Uterus (tissue), 4 donors: ENCODE measurements around the gene SIGLEC10. TPM values are rescaled to one million over a fixed set of nuclear protein-coding genes. Genes with fewer than 3 reads are reported as not detected.
"Not testable (repeated sequence)": the region's sequence is repeated elsewhere in the genome, so short reads cannot be mapped to it uniquely, and the experiment has no call there.

Experiments used
- DNase-seq, 2 donors: peaks; one replicate each; pipeline ENCODE4 v3.0.0-alpha.2; 2019 to 2020
- H3K27ac ChIP-seq, 2 donors: fragments of 200-600 bp; sonication (generic); 1 replicate in 1 of 2; 2 replicates in 1 of 2; pipeline ENCODE4 v1.5.1; 2016 to 2018
- H3K27me3 ChIP-seq, 2 donors: fragments of 200-600 bp; sonication (generic); one replicate each; pipeline ENCODE4 v1.5.1; 2018 to 2019; ENCODE audit warnings: control low read depth in 1 of 2
- H3K36me3 ChIP-seq, 2 donors: fragments of 200-600 bp; sonication (generic); one replicate each; pipeline ENCODE4 v1.5.1; 2019; ENCODE audit warnings: control low read depth in 1 of 2
- H3K4me1 ChIP-seq, 2 donors: fragments of 200-600 bp; sonication (generic); one replicate each; pipeline ENCODE4 v1.5.1; 2018 to 2019; ENCODE audit warnings: control low read depth in 1 of 2
- H3K4me3 ChIP-seq, 2 donors: fragments of 200-600 bp; sonication (generic); 1 replicate in 1 of 2; 2 replicates in 1 of 2; pipeline ENCODE4 v1.5.1; 2018 to 2019; ENCODE audit warnings: mild to moderate bottlenecking in 1 of 2
- H3K9me3 ChIP-seq, 2 donors: fragments of 200-600 bp; sonication (generic); one replicate each; pipeline ENCODE4 v1.5.1; 2019; ENCODE audit warnings: control low read depth in 1 of 2
- POLR2A ChIP-seq, 2 donors: fragments of 450-650 bp; IDR thresholded peaks; one replicate each; pipeline ENCODE4 v1.6.1; 2016; ENCODE audit warnings: antibody characterized with exemption in 2 of 2, mild to moderate bottlenecking in 1 of 2, moderate library complexity in 1 of 2
- intact Hi-C: fragments of 100-400 bp; cut with DNase I; formaldehyde crosslinking; loops from one replicate; pipeline ENCODE4 v1.15.1; 2023; ENCODE audit warnings: low total_unique reads
- total RNA-seq, 4 donors: library from RNA; depleted of rRNA in 3 of 4; stranded (reverse); fragments of >200 nt in 3 of 4; gene quantifications; one replicate each; pipeline versions ENCODE4 v1.1.0 to v1.2.4, GENCODE V29; 2014 to 2023
- TF ChIP-seq, protein P1 (sequence below), 4 experiments: fragments of 200-600 bp in 2 of 4; fragments of 450-650 bp in 2 of 4; sonication (generic) in 2 of 4; IDR thresholded peaks; one replicate each; pipeline ENCODE4 v1.5.1; 2016 to 2019; ENCODE audit warnings: antibody characterized with exemption in 4 of 4, mild to moderate bottlenecking in 2 of 4, moderate library complexity in 1 of 4
- donor health status: DM: yes; HTN: yes; CAD: no.

The SIGLEC10 gene, protein sequence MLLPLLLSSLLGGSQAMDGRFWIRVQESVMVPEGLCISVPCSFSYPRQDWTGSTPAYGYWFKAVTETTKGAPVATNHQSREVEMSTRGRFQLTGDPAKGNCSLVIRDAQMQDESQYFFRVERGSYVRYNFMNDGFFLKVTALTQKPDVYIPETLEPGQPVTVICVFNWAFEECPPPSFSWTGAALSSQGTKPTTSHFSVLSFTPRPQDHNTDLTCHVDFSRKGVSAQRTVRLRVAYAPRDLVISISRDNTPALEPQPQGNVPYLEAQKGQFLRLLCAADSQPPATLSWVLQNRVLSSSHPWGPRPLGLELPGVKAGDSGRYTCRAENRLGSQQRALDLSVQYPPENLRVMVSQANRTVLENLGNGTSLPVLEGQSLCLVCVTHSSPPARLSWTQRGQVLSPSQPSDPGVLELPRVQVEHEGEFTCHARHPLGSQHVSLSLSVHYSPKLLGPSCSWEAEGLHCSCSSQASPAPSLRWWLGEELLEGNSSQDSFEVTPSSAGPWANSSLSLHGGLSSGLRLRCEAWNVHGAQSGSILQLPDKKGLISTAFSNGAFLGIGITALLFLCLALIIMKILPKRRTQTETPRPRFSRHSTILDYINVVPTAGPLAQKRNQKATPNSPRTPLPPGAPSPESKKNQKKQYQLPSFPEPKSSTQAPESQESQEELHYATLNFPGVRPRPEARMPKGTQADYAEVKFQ
- 10 to 100 TPM in 1 of 4 donors, 1 to 10 TPM in 1, under 1 TPM in 2; 0.26 to 11.2 (median 1.1) TPM for total RNA-seq

DNA sequence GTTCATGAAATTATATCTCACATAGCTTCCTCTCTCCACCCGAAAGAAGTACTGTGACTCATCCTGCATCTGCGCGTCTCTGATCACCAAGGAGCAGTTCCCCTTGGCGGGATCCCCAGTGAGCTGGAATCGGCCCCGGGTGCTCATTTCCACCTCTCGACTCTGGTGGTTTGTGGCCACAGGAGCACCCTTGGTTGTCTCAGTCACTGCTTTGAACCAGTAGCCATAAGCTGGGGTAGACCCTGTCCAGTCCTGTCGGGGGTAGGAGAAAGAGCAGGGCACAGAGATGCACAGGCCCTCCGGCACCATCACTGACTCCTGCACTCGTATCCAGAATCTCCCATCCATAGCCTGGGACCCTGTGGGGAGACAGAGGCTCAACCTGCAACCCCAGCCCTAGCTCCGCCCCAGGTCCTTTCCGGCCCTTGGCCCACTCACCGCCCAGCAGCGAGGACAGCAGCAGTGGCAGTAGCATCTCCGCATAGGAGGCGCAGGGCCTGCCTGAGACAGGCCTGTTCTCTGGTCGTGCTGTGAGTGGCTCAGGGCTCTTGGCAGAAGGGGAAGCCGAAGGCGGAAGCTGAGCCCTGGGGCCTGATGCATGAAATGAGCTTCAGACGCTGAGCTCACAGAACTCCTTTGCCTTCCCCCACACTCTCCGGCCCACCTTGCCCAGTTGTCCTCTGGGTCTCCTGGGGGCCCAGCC, at the start of gene SIGLEC10:
TSS of gene SIGLEC10 (minus strand) at position 536 of the 703 bp plus-strand sequence. CDS start at position 475, 61 bp downstream.
- intact Hi-C loops, result no loop called here
- Histone ChIP-seq H3K4me3 (no peak within 1 kb of the TSS), H3K36me3 (no peaks in the 10 kb centered on the region), H3K27me3 (no peaks in the 10 kb centered on the region), H3K9me3 (no peaks in the 10 kb centered on the region), H3K27ac (no peak within 1 kb of the TSS), H3K4me1 (no peaks in the 10 kb centered on the region)
- no peak for DNase-seq
- TF ChIP-seq, protein P1, sequence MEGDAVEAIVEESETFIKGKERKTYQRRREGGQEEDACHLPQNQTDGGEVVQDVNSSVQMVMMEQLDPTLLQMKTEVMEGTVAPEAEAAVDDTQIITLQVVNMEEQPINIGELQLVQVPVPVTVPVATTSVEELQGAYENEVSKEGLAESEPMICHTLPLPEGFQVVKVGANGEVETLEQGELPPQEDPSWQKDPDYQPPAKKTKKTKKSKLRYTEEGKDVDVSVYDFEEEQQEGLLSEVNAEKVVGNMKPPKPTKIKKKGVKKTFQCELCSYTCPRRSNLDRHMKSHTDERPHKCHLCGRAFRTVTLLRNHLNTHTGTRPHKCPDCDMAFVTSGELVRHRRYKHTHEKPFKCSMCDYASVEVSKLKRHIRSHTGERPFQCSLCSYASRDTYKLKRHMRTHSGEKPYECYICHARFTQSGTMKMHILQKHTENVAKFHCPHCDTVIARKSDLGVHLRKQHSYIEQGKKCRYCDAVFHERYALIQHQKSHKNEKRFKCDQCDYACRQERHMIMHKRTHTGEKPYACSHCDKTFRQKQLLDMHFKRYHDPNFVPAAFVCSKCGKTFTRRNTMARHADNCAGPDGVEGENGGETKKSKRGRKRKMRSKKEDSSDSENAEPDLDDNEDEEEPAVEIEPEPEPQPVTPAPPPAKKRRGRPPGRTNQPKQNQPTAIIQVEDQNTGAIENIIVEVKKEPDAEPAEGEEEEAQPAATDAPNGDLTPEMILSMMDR (IDR thresholded peaks at IDR 0.05), result no peak
- TF ChIP-seq POLR2A (IDR thresholded peaks at IDR 0.05), result no peak

DNA sequence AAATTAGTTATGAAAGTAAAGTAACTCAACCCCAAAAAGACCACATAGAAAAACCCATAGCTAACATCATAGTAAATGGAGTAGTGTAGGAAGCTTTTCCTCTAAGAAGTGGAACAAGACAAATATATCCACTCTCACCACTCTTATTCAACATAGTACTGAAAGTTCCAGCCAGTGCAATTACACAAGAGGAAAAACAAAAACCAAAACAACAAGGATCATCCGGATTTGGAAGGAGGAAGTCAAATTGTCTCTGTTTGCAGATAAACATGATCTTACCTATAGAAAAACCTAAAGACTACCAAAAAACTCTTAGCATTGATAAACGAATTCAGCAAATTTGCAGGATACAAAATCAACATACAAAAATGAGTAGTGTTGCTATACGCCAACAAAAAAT, 49.3 kb upstream of the SIGLEC10 start:
- DNase-seq, result no peak
- H3K27ac ChIP-seq, result no peak overlapping the region
- no peak overlapping the region for H3K4me3 ChIP-seq
- TF ChIP-seq, protein P1 (IDR thresholded peaks at IDR 0.05), result no peak
- no peaks in the 10 kb centered on the region for H3K9me3 ChIP-seq
- no peaks in the 10 kb centered on the region for H3K4me1 ChIP-seq
- no peaks in the 10 kb centered on the region for H3K27me3 ChIP-seq
- no peaks in the 10 kb centered on the region for H3K36me3 ChIP-seq
- intact Hi-C loops, result no loop called here

DNA sequence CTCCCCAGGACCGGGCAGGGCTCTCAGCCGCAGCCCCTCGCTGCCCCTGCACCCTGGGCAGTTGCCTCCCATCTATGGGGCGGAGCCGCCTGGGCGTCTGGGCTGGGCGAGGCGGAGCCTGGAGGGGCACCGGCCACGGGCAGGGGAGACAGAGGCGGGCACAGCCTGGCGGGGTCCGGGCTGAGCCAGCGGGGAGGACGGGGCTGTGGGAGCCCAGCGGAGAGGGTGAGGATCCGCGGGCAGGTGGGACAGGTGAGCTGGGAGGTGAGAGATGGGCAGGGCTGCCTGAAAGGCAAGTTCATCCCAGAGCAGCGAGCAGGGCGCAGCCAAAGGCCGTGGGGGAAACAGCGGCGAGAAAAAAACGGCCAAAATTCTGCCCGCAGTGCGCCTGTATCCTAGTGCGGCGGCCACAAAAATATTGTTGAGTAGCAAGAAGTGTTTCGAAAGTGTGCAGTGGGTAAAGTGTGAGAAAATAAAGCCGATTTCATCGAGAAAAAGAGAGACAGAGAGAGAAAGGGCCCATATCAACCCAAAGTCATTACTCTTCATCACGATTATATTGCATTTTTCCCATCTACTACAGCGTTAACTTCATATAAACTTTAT, 46.6 kb upstream of the SIGLEC10 start:
- intact Hi-C loops, H3K9me3 ChIP-seq, DNase-seq, H3K4me3 ChIP-seq, H3K27me3 ChIP-seq, H3K27ac ChIP-seq, H3K36me3 ChIP-seq, H3K4me1 ChIP-seq: not testable (repeated sequence)

DNA sequence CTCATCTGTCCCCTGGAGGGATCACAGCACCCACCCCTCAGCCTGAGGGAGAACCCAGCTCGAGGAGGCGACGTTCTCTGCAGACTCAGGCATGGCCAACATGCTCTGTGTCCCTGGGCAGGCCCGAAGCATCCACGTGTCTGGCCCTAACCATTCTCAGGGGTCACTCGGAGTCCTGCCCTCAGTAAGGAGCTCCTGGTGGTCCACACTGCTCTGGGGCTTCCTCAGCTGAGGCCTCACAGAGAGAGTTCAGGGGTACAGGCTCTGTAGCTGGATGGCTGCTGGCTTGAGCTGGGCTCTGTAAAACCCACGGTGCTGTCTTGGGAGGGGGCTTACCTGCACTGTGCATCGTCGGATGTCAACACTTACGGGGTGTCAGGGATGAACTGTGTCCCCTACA, 45.2 kb upstream of the SIGLEC10 start:
- Histone ChIP-seq H3K36me3 (no peaks in the 10 kb centered on the region), H3K27me3 (no peaks in the 10 kb centered on the region), H3K27ac (no peak overlapping the region), H3K4me3 (no peak overlapping the region), H3K4me1 (no peaks in the 10 kb centered on the region), H3K9me3 (no peaks in the 10 kb centered on the region)
- intact Hi-C loops, result no loop called here
- DNase-seq, result no peak
- TF ChIP-seq POLR2A (IDR thresholded peaks at IDR 0.05), result no peak

DNA sequence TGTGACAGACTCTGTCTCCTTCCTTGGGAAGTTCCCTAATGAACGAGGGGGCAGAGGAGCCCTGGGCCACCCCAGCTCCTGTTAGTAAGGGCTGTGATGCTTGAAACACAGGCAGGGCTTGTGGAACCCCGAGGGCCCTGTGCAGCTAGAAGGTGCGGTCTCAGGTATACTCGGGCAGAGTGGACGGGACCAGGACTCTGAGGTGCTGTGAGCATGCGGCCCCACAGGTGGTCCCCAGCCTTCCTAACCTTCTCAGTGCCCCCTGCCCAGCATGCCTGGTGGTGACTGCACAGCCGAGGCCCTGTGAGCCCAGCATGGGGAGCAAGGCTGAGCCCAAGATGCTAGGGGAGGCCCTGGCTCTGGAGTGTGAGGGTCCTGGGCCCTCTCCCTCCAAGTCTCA, 44.8 kb upstream of the SIGLEC10 start:
- no peaks in the 10 kb centered on the region for H3K9me3 ChIP-seq
- no peaks in the 10 kb centered on the region for H3K36me3 ChIP-seq
- H3K4me3 ChIP-seq, result no peak overlapping the region
- H3K4me1 ChIP-seq, result no peaks in the 10 kb centered on the region
- H3K27me3 ChIP-seq, result no peaks in the 10 kb centered on the region
- no peak for TF ChIP-seq POLR2A (IDR thresholded peaks at IDR 0.05)
- TF ChIP-seq, protein P1 (IDR thresholded peaks at IDR 0.05), result no peak
- intact Hi-C loops, result no loop called here
- H3K27ac ChIP-seq, result no peak overlapping the region
- DNase-seq, result no peak
